GM21360 (cell line): ENCODE measurements around the gene MIB2.
"Not testable (repeated sequence)": the region's sequence is repeated elsewhere in the genome, so short reads cannot be mapped to it uniquely, and the experiment has no call there.

Source experiments
- ATAC-seq: cut with Tn5 transposase; IDR thresholded peaks from one replicate; pipeline ENCODE4 v1.9.1; 2021; ENCODE audit warnings: mild to moderate bottlenecking, moderate library complexity; ENCODE audit not compliant: unreplicated experiment

Gene MIB2

GRCh38 chr1:1626207-1627141, 11.2 kb downstream of the MIB2 start:
- ATAC-seq = no peak

- ATAC-seq = no peak
Observed at GRCh38 chr1:1627261-1627828, 12.0 kb downstream of the MIB2 start.

GRCh38 chr1:1627829-1628753, 12.8 kb downstream of the MIB2 start:
- no peak for ATAC-seq

GRCh38 chr1:1628754-1629429, 13.6 kb downstream of the MIB2 start:
- no peak for ATAC-seq

GRCh38 chr1:1629430-1630190, 14.3 kb downstream of the MIB2 start:
- no peak for ATAC-seq

- no peak for ATAC-seq
Observed at GRCh38 chr1:1630191-1630964, 15.1 kb downstream of the MIB2 start.

GRCh38 chr1:1630965-1631781, 15.9 kb downstream of the MIB2 start:
- ATAC-seq = no peak

- ATAC-seq = no peak
Observed at GRCh38 chr1:1631782-1632420, 16.6 kb downstream of the MIB2 start, which contains the start of gene MMP23B. Gene MMP23B (plus strand): TSS chr1:1632173. CDS start chr1:1632219, 46 bp downstream.

- not testable (repeated sequence) for ATAC-seq
Observed at GRCh38 chr1:1633409-1633808, 18.1 kb downstream of the MIB2 start.

- ATAC-seq = not testable (repeated sequence)
Observed at GRCh38 chr1:1634613-1635012, 19.3 kb downstream of the MIB2 start.

GRCh38 chr1:1636621-1637478, 21.6 kb downstream of the MIB2 start:
- not testable (repeated sequence) for ATAC-seq

- not testable (repeated sequence) for ATAC-seq
Observed at GRCh38 chr1:1637479-1637875, 22.2 kb downstream of the MIB2 start.

- ATAC-seq = not testable (repeated sequence)
Observed at GRCh38 chr1:1638528-1638927, 23.2 kb downstream of the MIB2 start.

- not testable (repeated sequence) for ATAC-seq
Observed at GRCh38 chr1:1639368-1639767, 24.1 kb downstream of the MIB2 start.

GRCh38 chr1:1640081-1640480, 24.8 kb downstream of the MIB2 start:
- not testable (repeated sequence) for ATAC-seq

- not testable (repeated sequence) for ATAC-seq
Observed at GRCh38 chr1:1640711-1641461, 25.6 kb downstream of the MIB2 start.
